Measurements from ENCODE around the gene UBL4A. TPM values are rescaled to one million over a fixed set of nuclear protein-coding genes. Genes with fewer than 3 reads are reported as not detected.

UBL4A gene
- polyA plus RNA-seq, 2 of the 4 experiments (the other 2 are of a cell fraction), result 26.4 to 37.7 TPM

DNA sequence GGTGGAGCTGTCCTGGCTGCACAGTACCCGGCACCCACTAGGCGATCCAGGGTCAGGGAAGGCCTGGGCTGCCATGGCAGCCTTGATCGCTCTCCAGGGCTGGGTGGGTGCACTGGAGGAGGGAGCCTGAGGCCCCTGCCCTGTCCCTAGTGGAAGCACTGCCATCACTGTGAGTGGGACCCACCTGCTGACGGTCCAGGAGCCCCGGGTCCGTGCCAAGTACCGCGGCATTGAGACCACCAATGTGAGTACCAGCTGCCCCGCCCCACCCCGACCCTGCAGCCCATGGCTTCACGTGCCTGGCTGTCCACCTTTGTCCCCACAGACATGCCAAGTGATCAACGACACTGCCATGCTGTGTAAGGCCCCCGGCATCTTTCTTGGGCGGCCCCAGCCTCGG lies 19.5 kb downstream of the UBL4A start:
- 92% methylated on average over 9 of the region's 15 CpGs for WGBS (ENCODE audit: missing lambda C conversion rate)
- ChIA-PET CTCF (interaction anchor here (0.5 kb wide), 1 partner anchor 73 kb away, joined by 3 read pairs; no protein-coding TSS in a partner anchor), POLR2A (no interaction called here)
- TF ChIP-seq HES2 (IDR thresholded peaks at IDR 0.05), result no peak
- no peak for TF ChIP-seq CHD2 (IDR thresholded peaks at IDR 0.05; ENCODE audit: low read length, partially characterized antibody)
- no peak for TF ChIP-seq RARB (CRISPR knock-in tag; IDR thresholded peaks at IDR 0.05)
- no peak for TF ChIP-seq HDAC2 (IDR thresholded peaks at IDR 0.05)
- Histone ChIP-seq H3K9me3 (no peaks in the 10 kb centered on the region), H3K4me3 (no peak overlapping the region), H3K4me2 (no peak overlapping the region), H3K4me1 (no peaks in the 10 kb centered on the region), H3K27ac (no peak overlapping the region)
- ATAC-seq, result no peak
- DNase-seq (ENCODE audit: low read depth in 1 of 2, low spot score in 1 of 2), result no peak
- no peak for FAIRE-seq

GRCh38 chrX:154466036-154466435 lies 20.4 kb downstream of the UBL4A start:
- H3K4me2 ChIP-seq, result no peak overlapping the region
- FAIRE-seq, result no peak
- ChIA-PET POLR2A (no interaction called here), CTCF (no interaction called here)
- TF ChIP-seq RARB (CRISPR knock-in tag; IDR thresholded peaks at IDR 0.05) (no peak), SREBF2 (IDR thresholded peaks at IDR 0.05) (no peak), JUNB (IDR thresholded peaks at IDR 0.05) (no peak), RNF2 (IDR thresholded peaks at IDR 0.05; ENCODE audit: borderline replicate concordance, low read depth) (no peak), HMGXB4 (CRISPR knock-in tag; IDR thresholded peaks at IDR 0.05; ENCODE audit: borderline replicate concordance) (no peak), JUN (IDR thresholded peaks at IDR 0.05) (no peak), FOSL2 (IDR thresholded peaks at IDR 0.05) (no peak), FOSL2 (CRISPR knock-in tag; IDR thresholded peaks at IDR 0.05) (no peak)
- no peak for ATAC-seq
- no peak for DNase-seq (ENCODE audit: low read depth in 1 of 2, low spot score in 1 of 2)
- no peaks in the 10 kb centered on the region for H3K4me1 ChIP-seq
- H3K4me3 ChIP-seq, result no peak overlapping the region
- H3K9me3 ChIP-seq, result no peaks in the 10 kb centered on the region
- H3K27ac ChIP-seq, result no peak overlapping the region
- WGBS (ENCODE audit: missing lambda C conversion rate), result 89% methylated on average over 10 of the region's 32 CpGs

- Histone ChIP-seq H3K4me3 (no peak overlapping the region), H3K27ac (no peak overlapping the region), H3K9me3 (no peaks in the 10 kb centered on the region), H3K4me2 (no peak overlapping the region), H3K4me1 (no peaks in the 10 kb centered on the region)
- ChIA-PET POLR2A (no interaction called here), CTCF (no interaction called here)
- DNase-seq (ENCODE audit: low read depth in 1 of 2, low spot score in 1 of 2) (no peak), FAIRE-seq (no peak), ATAC-seq (no peak)
- 64% methylated on average over 3 of the region's 14 CpGs for WGBS (ENCODE audit: missing lambda C conversion rate)
- TF ChIP-seq CHD4 (IDR thresholded peaks at IDR 0.05; ENCODE audit: borderline replicate concordance) (no peak), RFX5 (IDR thresholded peaks at IDR 0.05) (no peak), JUNB (IDR thresholded peaks at IDR 0.05) (no peak), FOXS1 (CRISPR knock-in tag; IDR thresholded peaks at IDR 0.05) (no peak), ATOH8 (CRISPR knock-in tag; IDR thresholded peaks at IDR 0.05; ENCODE audit: low read depth) (no peak), POLR2A (IDR thresholded peaks at IDR 0.05; ENCODE audit: low read length) (no peak), FOSB (CRISPR knock-in tag; IDR thresholded peaks at IDR 0.05) (no peak), HDAC2 (IDR thresholded peaks at IDR 0.05) (no peak), CHD2 (IDR thresholded peaks at IDR 0.05; ENCODE audit: low read length, partially characterized antibody) (no peak), ESRRA (IDR thresholded peaks at IDR 0.05; ENCODE audit: borderline replicate concordance, low read length) (no peak), TP53 (CRISPR knock-in tag; IDR thresholded peaks at IDR 0.05) (no peak), TFCP2L1 (CRISPR knock-in tag; IDR thresholded peaks at IDR 0.05) (no peak), RARB (CRISPR knock-in tag; IDR thresholded peaks at IDR 0.05) (no peak), REST (IDR thresholded peaks at IDR 0.05) (no peak), HES2 (IDR thresholded peaks at IDR 0.05) (no peak), ZFP36 (IDR thresholded peaks at IDR 0.05; ENCODE audit: borderline replicate concordance, partially characterized antibody) (no peak), JUN (IDR thresholded peaks at IDR 0.05) (no peak)
- TF ChIP-seq, protein P1, sequence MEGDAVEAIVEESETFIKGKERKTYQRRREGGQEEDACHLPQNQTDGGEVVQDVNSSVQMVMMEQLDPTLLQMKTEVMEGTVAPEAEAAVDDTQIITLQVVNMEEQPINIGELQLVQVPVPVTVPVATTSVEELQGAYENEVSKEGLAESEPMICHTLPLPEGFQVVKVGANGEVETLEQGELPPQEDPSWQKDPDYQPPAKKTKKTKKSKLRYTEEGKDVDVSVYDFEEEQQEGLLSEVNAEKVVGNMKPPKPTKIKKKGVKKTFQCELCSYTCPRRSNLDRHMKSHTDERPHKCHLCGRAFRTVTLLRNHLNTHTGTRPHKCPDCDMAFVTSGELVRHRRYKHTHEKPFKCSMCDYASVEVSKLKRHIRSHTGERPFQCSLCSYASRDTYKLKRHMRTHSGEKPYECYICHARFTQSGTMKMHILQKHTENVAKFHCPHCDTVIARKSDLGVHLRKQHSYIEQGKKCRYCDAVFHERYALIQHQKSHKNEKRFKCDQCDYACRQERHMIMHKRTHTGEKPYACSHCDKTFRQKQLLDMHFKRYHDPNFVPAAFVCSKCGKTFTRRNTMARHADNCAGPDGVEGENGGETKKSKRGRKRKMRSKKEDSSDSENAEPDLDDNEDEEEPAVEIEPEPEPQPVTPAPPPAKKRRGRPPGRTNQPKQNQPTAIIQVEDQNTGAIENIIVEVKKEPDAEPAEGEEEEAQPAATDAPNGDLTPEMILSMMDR (IDR thresholded peaks at IDR 0.05), result no peak
- TF ChIP-seq, protein P2, sequence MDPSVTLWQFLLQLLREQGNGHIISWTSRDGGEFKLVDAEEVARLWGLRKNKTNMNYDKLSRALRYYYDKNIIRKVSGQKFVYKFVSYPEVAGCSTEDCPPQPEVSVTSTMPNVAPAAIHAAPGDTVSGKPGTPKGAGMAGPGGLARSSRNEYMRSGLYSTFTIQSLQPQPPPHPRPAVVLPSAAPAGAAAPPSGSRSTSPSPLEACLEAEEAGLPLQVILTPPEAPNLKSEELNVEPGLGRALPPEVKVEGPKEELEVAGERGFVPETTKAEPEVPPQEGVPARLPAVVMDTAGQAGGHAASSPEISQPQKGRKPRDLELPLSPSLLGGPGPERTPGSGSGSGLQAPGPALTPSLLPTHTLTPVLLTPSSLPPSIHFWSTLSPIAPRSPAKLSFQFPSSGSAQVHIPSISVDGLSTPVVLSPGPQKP (IDR thresholded peaks at IDR 0.05; ENCODE audit: low read depth, low read length), result no peak
These were observed 20.8 kb downstream of the UBL4A start for GRCh38 chrX:154465601-154466000.

All from A549 (cell line).